ENCODE measurements around the gene CSF2RB. TPM values are rescaled to one million over a fixed set of nuclear protein-coding genes. Genes with fewer than 3 reads are reported as not detected.

The CSF2RB gene
- total RNA-seq, 1 experiment from 2014 or later, result not detected

- CTCF ChIA-PET, result no interaction called here
- no peak for DNase-seq
- intact Hi-C loops (cut with micrococcal nuclease; ENCODE audit: unreplicated experiment), result no loop called here
- TF ChIP-seq, protein P1, sequence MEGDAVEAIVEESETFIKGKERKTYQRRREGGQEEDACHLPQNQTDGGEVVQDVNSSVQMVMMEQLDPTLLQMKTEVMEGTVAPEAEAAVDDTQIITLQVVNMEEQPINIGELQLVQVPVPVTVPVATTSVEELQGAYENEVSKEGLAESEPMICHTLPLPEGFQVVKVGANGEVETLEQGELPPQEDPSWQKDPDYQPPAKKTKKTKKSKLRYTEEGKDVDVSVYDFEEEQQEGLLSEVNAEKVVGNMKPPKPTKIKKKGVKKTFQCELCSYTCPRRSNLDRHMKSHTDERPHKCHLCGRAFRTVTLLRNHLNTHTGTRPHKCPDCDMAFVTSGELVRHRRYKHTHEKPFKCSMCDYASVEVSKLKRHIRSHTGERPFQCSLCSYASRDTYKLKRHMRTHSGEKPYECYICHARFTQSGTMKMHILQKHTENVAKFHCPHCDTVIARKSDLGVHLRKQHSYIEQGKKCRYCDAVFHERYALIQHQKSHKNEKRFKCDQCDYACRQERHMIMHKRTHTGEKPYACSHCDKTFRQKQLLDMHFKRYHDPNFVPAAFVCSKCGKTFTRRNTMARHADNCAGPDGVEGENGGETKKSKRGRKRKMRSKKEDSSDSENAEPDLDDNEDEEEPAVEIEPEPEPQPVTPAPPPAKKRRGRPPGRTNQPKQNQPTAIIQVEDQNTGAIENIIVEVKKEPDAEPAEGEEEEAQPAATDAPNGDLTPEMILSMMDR (IDR thresholded peaks at IDR 0.05; ENCODE audit: unreplicated experiment), result no peak
- no peak overlapping the region for H3K27ac Mint-ChIP-seq (ENCODE audit: unreplicated experiment)
- H3K9me3 Mint-ChIP-seq (ENCODE audit: low read depth, unreplicated experiment), result no peaks in the 10 kb centered on the region
- H3K4me3 Mint-ChIP-seq (ENCODE audit: low read depth, unreplicated experiment), result no peak overlapping the region
- no TSS peak for BruUV-seq (replicated peaks)
- H3K27me3 Mint-ChIP-seq (ENCODE audit: unreplicated experiment), result peaks cover 96% of the 10 kb centered on the region
- H3K4me1 Mint-ChIP-seq (ENCODE audit: low read depth, unreplicated experiment), result no peaks in the 10 kb centered on the region
- H3K36me3 Mint-ChIP-seq (ENCODE audit: insufficient read depth, unreplicated experiment), result no peaks in the 10 kb centered on the region
These were observed 35.1 kb downstream of the CSF2RB start for GRCh38 chr22:36948273-36949225.

DNA sequence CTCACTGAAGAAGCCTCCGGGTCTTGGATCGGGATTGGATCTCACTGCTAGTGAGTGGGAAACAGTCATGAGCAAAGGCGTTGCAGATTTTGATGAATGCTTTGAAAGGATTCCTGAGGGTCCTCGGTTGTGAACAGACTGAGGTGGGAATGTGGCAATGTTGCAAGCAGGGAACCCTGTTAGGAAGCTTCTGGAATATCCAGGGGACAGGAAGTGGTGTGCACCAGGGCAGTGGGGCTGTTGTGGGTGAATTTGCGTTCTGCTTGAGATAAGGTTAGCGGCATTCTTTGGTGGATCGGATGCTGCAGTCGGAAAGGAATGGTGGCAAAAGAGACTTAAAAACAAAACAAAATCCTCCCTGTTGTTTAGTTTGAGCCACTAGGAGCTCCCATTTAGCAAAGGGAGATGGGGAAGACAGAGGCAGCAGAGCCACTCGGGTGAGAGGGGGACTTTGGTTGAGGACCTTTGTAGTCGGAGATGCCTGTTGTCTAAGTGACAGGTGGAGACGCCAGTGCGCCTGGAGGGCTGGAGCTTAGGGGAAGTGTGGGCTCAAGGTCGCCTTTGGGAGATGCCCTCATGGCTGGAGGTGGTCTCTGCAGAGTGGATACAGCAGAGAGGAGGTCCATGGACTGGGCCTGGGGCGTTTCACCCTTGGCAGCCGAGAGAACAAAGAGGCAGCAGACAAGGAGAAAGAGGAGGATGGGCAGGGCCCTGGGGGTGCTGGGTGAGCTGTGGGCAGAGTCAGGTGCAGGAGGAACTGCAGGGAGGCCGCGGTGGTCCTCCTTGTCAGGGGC lies 37.6 kb downstream of the CSF2RB start:
- TF ChIP-seq, protein P1 (IDR thresholded peaks at IDR 0.05; ENCODE audit: unreplicated experiment), result no peak
- Mint-ChIP-seq H3K4me3 (ENCODE audit: low read depth, unreplicated experiment) (no peak overlapping the region), H3K27me3 (ENCODE audit: unreplicated experiment) (peaks cover 91% of the 10 kb centered on the region), H3K4me1 (ENCODE audit: low read depth, unreplicated experiment) (no peaks in the 10 kb centered on the region), H3K27ac (ENCODE audit: unreplicated experiment) (no peak overlapping the region), H3K36me3 (ENCODE audit: insufficient read depth, unreplicated experiment) (no peaks in the 10 kb centered on the region), H3K9me3 (ENCODE audit: low read depth, unreplicated experiment) (no peaks in the 10 kb centered on the region)
- no peak for DNase-seq
- intact Hi-C loops (cut with micrococcal nuclease; ENCODE audit: unreplicated experiment), result no loop called here
- no TSS peak for BruUV-seq (replicated peaks)
- CTCF ChIA-PET, result interaction anchor here (0.7 kb wide), 1 partner anchor 71 kb away, joined by 3 read pairs; no protein-coding TSS in a partner anchor

DNA sequence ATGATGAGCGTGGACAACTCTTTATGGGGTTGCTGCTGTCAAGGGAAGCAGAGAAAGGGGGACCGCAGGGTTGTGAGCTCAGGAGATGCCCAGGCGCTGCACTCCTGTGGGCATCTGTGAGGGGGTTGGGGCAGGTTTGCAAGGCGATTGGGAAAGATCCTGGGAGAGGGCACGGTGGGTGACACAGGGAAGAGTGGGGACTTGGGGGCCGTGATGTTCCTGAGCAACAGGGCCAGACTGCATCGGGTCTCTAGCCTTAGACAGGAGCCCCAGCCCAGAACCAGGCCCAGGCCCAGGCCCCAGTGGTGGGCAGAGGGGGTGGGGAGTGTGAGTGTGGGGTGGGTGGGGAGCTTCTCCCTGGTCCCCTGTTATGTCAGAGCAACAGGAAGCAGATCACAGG lies 38.3 kb downstream of the CSF2RB start:
- Mint-ChIP-seq H3K27me3 (ENCODE audit: unreplicated experiment) (peaks cover 91% of the 10 kb centered on the region), H3K36me3 (ENCODE audit: insufficient read depth, unreplicated experiment) (no peaks in the 10 kb centered on the region), H3K9me3 (ENCODE audit: low read depth, unreplicated experiment) (peaks cover 3% of the 10 kb centered on the region), H3K4me1 (ENCODE audit: low read depth, unreplicated experiment) (peaks cover 3% of the 10 kb centered on the region), H3K4me3 (ENCODE audit: low read depth, unreplicated experiment) (no peak overlapping the region), H3K27ac (ENCODE audit: unreplicated experiment) (no peak overlapping the region)
- DNase-seq, result no peak
- TF ChIP-seq, protein P1 (IDR thresholded peaks at IDR 0.05; ENCODE audit: unreplicated experiment), result no peak
- CTCF ChIA-PET, result interaction anchor here (0.7 kb wide), 1 partner anchor 71 kb away, joined by 3 read pairs; no protein-coding TSS in a partner anchor
- intact Hi-C loops (cut with micrococcal nuclease; ENCODE audit: unreplicated experiment), result no loop called here
- no TSS peak for BruUV-seq (replicated peaks)

GRCh38 chr22:36953239-36954080 lies 40.0 kb downstream of the CSF2RB start:
- Mint-ChIP-seq H3K9me3 (ENCODE audit: low read depth, unreplicated experiment) (peaks cover 9% of the 10 kb centered on the region), H3K36me3 (ENCODE audit: insufficient read depth, unreplicated experiment) (no peaks in the 10 kb centered on the region), H3K4me1 (ENCODE audit: low read depth, unreplicated experiment) (peaks cover 8% of the 10 kb centered on the region), H3K27ac (ENCODE audit: unreplicated experiment) (no peak overlapping the region), H3K27me3 (ENCODE audit: unreplicated experiment) (peaks cover 85% of the 10 kb centered on the region), H3K4me3 (ENCODE audit: low read depth, unreplicated experiment) (no peak overlapping the region)
- DNase-seq, result no peak
- TF ChIP-seq, protein P1 (IDR thresholded peaks at IDR 0.05; ENCODE audit: unreplicated experiment), result no peak
- CTCF ChIA-PET, result interaction anchor here (0.7 kb wide), 1 partner anchor 15 kb away, joined by 3 read pairs; no protein-coding TSS in a partner anchor
- BruUV-seq (replicated peaks), result no TSS peak
- intact Hi-C loops (cut with micrococcal nuclease; ENCODE audit: unreplicated experiment), result no loop called here
